GM18507 (cell line): ENCODE data around the gene FPGT.
A peak's percentile ranks its signal among the peaks of the same experiment; 100 is the strongest.
"Not testable (repeated sequence)": the region's sequence is repeated elsewhere in the genome, so short reads cannot be mapped to it uniquely, and the experiment has no call there.

Source experiments
- DNase-seq: peaks from one replicate; pipeline ENCODE4 v3.0.0; 2011; ENCODE audit warnings: low read depth; ENCODE audit not compliant: insufficient read length; ENCODE audit errors: extremely low spot score
- FAIRE-seq: peaks from 2 replicates; lab custom pipeline; 2011; peaks lifted over from hg19 to GRCh38; lab: Jason Lieb, UNC

The FPGT gene

DNA sequence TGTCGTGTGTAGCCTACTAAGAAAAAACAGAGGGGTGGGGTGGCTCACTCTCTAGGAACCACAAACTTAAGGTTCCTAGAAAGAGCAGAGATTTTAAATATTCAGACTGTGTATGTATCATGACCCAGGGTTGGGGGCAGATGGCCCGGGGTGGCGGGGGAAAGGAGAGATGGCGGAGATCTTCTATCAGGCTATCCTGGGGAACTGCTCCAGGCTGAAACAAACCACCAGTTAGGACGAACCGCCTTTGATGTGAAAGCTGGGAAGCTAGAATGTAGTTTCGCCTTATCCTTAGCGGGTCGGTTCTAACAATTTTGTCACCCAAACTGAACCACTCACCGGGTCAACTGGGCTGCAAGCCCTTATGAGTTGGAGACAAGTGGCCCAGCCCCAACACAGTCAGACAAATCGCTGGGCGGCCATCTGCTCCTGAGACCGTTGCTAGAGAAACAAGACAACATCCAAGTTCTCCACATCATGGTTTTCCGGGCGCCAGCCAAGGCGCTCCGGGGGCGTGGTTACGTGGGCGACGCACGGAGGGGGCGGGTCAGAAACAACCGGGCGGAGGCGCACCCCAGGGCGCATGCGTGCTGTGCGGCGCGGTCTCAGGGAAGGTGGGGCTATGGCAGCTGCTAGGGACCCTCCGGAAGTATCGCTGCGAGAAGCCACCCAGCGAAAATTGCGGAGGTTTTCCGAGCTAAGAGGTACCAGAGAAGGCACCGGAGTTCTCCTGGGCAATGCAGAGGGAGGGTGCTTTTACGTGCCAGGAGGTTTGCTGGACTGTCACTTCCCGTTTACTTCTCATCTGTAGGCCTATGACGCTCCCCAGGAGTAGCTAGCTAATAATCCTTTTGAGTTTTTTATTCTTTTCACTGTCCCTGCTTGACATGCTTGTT is at the start of gene FPGT, which contains the start of gene LRRIQ3:
TSS of gene FPGT (plus strand) at position 586 of the 896 bp plus-strand sequence. CDS start at position 623, 37 bp downstream.
TSS of gene LRRIQ3 (minus strand) at position 520 of the 896 bp plus-strand sequence. CDS start 14,492 bp downstream, outside the sequence.
- FAIRE-seq (peak; percentile 99), DNase-seq (peak; percentile 93)

DNA sequence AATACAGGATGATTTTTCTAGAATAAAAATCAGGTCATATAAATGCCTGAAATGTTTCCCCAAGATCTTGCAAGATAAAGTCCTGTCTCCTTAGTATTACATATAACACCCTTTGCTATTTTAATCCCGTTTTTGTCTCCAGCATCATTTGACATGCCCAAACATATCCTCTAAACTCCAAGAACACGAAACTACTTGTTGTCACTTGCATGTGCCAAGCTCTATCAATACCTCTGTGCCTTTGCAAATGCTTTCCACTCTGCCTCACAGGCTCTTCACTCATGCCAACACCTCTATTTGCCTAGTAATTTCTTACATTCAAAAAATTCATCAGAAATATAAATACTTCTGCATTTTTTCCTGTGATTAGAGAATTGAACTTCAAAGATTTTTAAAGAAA is 38.0 kb upstream of the FPGT start:
- DNase-seq = no peak
- FAIRE-seq = no peak

DNA sequence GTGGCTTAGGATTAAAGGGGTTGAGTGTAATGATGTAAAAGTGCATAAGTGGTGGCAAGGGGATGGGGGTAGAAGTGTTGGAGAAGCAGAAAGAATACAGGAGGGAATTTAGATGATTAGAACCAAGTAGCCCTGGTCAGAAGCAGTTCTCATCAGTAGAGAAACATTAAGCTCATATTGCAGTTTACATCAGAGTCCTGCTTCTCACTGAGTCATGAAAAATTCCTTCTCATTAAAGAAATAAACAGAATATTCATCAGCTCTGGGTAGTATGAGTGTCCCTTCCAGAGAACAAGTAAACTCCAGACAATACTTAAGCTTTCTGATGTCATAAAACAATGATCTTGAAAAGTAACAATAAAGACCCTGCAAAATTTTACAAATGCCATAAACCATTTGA is 36.5 kb upstream of the FPGT start:
- DNase-seq (no peak), FAIRE-seq (no peak)

DNA sequence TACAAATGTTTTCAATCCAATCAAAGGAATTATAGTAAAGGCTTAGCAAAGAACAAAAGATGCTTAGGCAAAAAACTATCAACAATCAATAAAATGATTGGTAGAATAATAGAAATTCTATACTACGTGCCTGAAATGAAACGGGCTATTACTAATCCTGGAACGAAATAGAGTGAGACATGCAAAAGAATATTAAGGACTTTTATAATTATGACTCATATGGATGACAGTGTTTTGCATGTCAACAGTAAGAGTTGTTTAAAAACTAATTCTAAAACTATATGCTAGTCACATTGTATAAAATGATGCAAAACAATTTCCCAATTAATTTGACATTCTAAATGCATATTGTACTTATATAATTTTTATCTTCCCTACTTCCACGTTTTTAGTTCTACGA is 35.7 kb upstream of the FPGT start:
- no peak for DNase-seq
- FAIRE-seq = no peak

DNA sequence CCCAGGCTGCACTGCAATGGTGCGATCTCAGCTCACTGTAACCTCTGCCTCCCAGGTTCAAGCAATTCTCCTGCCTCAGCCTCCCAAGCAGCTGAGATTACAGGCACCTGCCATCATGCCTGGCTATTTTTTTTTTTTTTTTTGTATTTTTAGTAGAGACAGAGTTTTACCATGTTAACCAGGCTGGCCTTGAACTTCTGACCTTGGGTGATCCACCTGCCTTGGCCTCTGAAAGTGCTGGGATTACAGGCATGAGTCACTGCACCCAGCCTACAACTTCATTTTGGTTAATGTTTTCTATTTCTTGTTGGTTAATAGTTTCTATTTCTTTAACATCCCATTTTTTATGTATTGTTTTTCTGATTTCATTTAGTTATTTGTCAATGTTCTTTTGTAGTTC is 23.6 kb upstream of the FPGT start:
- not testable (repeated sequence) for FAIRE-seq, DNase-seq

DNA sequence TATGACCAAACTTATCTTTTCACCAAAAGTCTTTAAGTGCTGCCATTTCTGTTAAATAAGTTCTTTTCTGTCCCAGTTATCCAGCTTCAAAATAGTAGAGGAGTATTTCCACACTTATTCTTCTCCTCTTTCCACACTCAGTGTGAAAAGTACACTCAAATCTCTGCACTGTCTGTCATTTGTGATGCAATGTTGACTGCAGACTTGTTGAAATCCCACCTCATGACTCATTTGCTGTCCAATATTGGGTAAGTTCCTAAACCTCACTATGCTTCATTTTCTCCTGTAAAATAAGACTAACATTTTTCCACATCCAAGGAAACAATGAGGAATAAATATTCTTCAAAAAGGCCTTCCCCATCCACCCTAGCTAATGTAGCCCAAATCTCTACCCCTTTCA is 17.6 kb upstream of the FPGT start:
- FAIRE-seq = no peak

DNA sequence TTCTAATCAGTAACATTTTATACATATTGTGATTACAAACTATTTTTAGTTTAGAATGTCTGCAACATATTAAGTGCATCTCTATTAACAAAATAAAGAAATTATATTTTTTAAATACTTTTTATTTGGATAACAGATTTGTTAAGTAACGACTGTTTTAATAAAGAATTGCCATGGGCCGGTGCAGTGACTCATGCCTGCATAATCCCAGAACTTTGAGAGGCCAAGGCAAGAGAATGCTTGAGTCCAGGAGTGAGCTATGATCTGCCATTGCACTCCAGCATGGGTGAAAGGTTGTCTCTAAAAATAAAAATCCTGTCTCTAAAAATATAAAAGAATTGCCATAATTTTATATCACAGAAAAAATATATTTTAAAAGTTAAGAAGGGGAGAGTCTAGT is 4.1 kb upstream of the FPGT start:
- no peak for FAIRE-seq

More for the DNA sequence above, 17.6 kb upstream of the FPGT start:
- no peak for DNase-seq

DNA sequence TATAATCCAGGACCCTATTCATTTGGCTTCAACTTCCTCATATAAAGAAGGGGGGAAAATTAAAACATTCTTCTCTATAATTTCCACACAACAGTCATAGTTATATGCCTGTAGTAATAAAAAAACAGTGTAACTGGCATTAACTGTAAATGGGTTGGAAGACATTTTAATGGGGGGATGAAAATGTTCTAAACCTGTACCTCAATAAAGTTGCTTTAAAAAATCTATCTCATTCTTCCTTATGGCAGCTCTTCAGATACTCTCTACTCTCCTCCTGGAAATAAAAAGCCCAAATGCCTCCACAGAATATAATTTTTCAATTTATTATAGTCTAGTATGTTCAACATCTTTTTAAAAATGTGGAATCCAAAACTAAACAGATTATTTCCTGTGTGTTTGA is 2.7 kb upstream of the FPGT start:
- DNase-seq (no peak), FAIRE-seq (no peak)

More for the DNA sequence above, 4.1 kb upstream of the FPGT start:
- DNase-seq = no peak

DNA sequence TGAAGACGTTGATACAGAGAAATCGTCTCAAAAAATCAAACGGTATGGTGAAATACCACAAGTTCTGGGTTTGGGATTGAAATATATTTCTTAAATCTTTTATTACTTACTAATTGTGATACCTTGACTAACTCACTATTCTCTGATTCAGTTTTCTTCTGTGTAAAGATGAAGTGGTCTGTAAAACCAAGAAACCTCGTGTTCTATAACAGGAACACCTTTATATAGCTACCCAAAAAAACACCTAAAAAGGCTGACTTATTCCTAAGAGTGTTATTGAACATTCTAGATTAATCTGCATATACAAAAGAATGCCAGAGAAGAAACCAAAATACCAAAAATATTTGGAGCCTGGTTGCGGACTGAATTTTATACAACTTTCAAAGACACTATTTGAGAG is 787 bp upstream of the FPGT start:
- DNase-seq (no peak), FAIRE-seq (no peak)

DNA sequence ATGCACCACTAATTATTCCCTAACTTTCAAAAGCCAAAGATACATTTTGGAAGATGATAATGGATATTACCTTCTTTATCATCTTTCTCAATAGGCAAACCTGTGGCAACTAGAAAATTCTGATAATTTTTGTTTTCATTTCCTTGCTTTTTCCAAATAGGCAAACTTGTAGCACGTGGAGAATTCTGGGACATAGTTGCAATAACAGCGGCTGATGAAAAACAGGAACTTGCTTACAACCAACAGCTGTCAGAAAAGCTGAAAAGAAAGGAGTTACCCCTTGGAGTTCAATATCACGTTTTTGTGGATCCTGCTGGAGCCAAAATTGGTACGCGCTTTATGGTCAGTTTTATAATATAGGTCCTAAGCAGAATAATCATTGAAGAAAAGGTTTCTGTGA is 1.5 kb downstream of the FPGT start:
- DNase-seq = no peak
- FAIRE-seq = no peak

DNA sequence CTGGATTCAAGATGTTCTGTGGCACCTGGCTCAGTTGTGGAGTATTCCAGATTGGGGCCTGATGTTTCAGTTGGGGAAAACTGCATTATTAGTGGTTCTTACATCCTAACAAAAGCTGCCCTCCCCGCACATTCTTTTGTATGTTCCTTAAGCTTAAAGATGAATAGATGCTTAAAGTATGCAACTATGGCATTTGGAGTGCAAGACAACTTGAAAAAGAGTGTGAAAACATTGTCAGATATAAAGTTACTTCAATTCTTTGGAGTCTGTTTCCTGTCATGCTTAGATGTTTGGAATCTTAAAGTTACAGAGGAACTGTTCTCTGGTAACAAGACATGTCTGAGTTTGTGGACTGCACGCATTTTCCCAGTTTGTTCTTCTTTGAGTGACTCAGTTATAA is 7.2 kb downstream of the FPGT start:
- FAIRE-seq = no peak

DNA sequence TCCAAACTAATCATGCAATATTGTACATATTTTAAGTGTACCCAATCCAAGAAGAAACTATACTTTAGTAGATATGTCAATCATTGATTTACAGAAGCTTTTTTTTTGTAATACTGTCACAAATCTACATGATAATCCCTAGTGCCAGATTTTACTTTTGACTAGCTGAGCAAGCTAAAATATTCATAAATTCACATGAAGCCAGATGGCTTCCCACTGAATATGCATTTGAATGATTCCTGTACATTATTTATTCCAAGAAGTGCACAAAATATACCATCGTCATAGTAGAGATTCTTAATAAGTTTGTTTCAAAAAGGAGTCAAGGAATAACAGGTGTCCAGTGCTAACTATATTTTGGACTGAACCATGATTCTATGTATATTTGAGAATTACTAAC is 17.2 kb downstream of the FPGT start:
- FAIRE-seq (no peak), DNase-seq (no peak)

More for the DNA sequence above, 7.2 kb downstream of the FPGT start:
- no peak for DNase-seq

DNA sequence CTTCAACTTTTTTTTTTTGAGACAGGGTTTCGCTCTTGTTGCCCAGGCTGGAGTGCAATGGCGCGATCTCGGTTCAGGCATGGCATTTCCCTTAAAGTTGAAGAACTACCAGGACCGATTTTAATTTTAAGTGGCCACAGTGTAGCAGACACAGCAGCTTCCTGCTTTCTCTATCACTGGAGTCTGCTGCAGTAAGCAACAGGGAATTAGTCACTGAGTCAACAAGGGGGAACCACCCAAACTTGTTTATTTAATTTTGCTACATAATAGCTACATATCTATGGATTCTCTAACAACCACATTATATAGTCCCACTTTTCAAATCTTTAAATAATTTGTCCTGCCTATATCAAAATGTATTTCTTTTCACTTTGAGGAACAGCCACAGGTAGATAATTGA is 24.7 kb downstream of the FPGT start:
- FAIRE-seq = no peak
- no peak for DNase-seq

DNA sequence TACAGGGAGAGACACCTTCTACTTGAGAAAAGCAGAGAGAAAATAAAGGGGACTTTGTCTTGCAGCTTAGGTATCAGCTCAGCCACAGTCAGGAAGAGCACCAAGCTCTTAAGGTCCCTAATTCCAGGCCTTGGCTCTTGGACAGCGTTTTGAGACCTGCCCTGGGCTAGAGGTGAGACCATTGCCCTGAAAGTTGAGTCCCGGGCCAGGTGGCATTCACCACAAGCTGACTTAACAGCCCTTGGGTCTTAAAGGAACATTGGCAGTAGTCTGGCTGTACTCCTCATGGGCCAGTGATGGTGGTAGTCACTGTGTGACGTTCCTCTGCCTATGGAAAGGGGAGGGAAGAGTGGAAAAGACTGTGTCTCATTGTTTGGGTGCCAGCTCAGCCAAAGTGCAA is 25.4 kb downstream of the FPGT start:
- no peak for DNase-seq

DNA sequence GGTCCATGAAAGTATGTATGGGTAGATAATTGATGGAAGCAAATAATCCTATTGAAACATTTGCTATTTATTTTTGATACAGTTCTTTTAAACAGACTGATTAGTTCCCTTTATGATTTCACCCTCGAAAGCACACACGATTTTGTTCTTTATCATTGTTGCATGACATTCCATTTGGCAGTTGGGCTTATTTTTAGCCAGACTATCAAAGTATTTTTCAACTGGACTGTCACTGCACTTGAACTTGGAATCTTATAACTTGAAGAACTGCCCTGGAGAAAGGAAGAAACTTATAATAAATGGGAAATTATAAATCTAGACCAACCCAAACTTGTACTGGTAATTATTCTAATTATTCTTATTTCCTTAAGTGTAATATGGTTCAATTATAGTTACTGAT is 37.1 kb downstream of the FPGT start, which contains the start of gene TNNI3K:
TSS of gene TNNI3K (plus strand) at position 235 of the 400 bp plus-strand sequence. CDS start at position 300, 65 bp downstream.
- FAIRE-seq = no peak

More for the DNA sequence above, 25.4 kb downstream of the FPGT start:
- no peak for FAIRE-seq

DNA sequence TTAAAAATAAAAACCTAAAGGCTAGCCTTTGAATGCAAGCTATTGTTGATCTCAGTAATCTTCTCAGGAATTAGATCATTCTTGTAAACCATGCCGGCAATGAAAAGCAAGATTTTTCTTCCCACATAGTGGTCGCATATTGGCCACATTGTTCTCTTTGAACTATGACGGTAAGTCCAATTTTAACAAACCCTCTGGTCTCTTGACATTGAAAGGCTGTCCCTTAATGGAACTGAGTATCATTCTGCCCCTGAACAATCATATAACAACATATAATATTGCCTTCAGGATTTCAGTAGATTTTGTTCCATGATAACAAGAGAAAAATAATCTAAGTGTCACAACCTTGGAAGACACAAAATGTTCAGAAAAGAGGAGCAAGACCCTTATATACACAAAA is 38.4 kb downstream of the FPGT start:
- no peak for FAIRE-seq

More for the DNA sequence above, 37.1 kb downstream of the FPGT start, which contains the start of gene TNNI3K:
- DNase-seq = no peak

DNA sequence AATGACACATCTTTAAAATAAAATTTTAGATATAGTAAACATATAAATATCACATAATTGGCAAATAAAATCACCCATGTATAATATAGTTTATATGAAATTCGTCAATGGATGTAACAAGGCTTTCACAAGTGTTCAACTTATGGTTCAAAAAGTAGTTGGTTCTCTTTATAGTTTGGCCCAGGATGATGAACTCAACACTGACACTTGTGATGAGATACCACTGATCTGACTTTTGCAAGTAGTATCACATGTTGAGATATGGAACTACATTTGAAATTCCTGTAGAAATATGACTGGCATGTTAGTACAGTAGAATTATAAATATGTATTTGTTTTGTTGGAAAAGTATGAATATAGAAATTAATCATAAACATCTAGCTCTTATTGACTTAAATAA is 39.0 kb downstream of the FPGT start:
- DNase-seq (no peak), FAIRE-seq (no peak)

More for the DNA sequence above, 38.4 kb downstream of the FPGT start:
- DNase-seq = no peak

DNA sequence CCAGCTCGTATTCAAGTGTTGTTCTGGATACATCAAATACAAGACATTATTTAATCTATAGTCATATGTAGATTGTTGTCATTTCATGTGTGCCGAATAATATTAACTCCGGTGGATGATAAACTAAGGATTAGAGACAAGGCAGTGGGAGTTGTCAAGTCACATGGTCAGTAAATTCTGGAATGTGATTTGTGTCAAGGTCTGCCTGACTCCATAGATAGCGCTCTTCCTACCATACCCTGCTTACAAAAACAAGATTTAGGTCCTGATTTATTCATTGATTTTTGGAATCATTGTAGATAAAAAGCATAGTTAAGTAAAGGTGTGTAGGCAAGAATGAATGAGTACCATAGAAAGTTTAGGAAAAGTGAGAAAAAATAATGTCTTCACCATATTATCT is 39.7 kb downstream of the FPGT start:
- FAIRE-seq = no peak

DNA sequence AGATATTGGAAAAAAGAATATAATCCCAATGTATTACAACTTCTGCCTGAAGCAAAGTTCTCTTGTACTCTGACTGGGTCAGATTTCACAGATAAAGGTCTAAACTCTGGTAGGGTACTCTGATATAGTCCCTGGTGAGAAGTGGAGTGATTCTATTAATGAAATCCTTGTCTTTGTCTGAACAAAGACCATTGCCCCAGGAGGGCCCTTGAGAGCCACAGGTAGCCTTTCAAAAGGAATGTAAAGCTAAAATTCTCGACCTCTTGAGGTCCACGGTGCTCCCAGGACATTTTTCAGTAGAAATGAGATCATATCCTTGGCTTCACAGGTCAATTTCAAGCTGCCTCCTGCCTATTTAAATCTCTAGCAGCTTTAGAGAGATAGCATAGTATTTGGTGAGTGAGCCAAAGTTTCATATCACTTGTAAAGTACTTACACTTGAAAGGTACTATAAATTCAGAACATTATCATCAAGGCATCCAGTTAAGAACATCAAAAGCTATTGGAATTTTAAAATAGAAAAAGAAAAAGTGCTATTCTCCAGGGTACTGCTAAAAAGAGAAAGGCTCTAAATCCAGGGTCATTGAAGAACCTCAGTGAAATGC is 47.2 kb downstream of the FPGT start:
- DNase-seq (no peak), FAIRE-seq (no peak)

More for the DNA sequence above, 39.7 kb downstream of the FPGT start:
- no peak for DNase-seq

DNA sequence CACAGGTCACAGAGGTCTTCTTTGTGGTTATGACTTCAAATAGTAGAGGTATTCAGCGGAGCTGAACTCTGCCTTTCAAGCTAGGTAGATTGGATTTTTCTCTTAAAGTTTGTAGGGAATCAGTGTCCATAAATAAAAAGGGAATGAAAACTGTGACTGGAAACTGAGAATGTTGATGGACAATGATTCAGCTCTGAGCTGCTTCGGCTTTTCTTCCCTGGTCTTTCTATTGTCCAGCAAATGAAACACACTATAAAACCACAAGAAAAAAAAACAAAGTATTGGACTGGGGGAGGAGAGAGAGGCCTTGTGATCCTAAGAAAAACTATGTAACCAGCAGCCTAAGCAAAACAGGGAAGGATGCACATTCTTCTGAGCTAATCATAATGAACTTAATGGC is 48.3 kb downstream of the FPGT start:
- no peak for FAIRE-seq
- DNase-seq = no peak
